ENCODE results near the gene LTA.
A peak's percentile ranks its signal among the peaks of the same experiment; 100 is the strongest.

The LTA gene

DNA sequence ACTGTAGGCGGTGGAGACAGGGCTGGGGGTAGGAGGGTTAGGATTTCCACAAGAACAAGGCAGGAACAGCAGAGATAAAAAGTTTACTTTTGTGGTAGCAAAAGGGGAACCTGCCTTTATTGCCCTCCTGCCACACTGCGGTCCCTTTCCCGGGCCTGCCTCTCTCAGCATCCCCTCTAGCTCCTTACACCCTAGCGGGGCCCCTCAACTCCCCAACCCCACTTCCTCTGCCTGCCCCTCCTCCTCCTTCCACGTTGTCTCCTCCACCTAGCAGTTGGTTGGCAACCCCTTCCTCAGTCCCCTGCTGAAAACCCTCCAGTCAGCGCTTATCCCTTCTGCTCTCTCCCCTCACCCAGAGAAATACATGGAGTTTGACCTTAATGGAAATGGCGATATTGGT lies 43.7 kb downstream of the LTA start:
- DNase-seq (ENCODE audit: low spot score), result no peak
- TF ChIP-seq, protein P1, sequence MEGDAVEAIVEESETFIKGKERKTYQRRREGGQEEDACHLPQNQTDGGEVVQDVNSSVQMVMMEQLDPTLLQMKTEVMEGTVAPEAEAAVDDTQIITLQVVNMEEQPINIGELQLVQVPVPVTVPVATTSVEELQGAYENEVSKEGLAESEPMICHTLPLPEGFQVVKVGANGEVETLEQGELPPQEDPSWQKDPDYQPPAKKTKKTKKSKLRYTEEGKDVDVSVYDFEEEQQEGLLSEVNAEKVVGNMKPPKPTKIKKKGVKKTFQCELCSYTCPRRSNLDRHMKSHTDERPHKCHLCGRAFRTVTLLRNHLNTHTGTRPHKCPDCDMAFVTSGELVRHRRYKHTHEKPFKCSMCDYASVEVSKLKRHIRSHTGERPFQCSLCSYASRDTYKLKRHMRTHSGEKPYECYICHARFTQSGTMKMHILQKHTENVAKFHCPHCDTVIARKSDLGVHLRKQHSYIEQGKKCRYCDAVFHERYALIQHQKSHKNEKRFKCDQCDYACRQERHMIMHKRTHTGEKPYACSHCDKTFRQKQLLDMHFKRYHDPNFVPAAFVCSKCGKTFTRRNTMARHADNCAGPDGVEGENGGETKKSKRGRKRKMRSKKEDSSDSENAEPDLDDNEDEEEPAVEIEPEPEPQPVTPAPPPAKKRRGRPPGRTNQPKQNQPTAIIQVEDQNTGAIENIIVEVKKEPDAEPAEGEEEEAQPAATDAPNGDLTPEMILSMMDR (IDR thresholded peaks at IDR 0.05; ENCODE audit: extremely low read depth, missing control alignments), result no peak

- DNase-seq (ENCODE audit: low spot score), result no peak
- TF ChIP-seq, protein P1 (IDR thresholded peaks at IDR 0.05; ENCODE audit: extremely low read depth, missing control alignments), result no peak
These were observed 44.9 kb downstream of the LTA start for GRCh38 chr6:31617010-31617409.

DNA sequence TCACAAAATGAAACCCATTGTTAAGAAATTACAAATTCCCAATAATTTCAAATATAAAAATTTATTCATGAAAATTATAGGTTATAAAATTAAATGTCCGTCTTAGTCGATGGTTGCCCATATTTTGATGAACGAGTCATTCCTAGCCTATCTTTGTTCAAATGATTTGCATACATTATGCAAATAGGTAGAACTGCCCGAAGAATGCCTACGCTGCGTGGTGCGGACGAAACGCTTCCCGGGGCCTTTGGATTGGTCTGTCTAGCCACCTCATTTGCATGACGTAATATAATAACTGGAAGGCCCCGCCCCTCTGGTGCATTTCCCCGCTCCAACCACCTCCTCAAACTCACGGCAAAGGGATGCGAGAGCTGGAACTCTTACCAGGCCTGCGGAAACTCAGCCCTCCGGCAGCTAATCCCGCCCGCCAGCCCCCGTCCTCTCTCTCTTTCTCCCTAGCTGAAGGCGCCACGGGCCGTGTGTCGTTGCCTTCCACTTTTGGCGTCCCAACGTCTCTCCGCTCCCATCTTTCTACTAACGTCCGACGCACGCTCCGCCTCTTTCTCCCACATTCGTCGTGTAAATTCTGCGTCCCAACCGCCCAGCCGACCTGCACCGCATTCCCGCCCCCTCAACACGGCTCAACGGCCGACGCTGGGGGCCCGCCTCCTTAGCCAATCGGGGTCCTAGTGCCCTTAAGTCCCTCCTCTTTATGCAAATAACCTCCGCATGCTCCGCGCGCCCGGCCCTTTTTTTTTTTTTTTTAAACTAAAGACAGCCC lies 47.9 kb downstream of the LTA start:
- DNase-seq (ENCODE audit: low spot score), result peak; percentile 84
- TF ChIP-seq, protein P1 (IDR thresholded peaks at IDR 0.05; ENCODE audit: extremely low read depth, missing control alignments), result no peak

- TF ChIP-seq, protein P1 (IDR thresholded peaks at IDR 0.05; ENCODE audit: extremely low read depth, missing control alignments), result no peak
- peak; percentile 98 for DNase-seq (ENCODE audit: low spot score)
These were observed 48.7 kb downstream of the LTA start, which contains the start of gene PRRC2A for GRCh38 chr6:31620586-31621319. Gene PRRC2A (plus strand): TSS chr6:31620715. CDS start chr6:31622790, 2,075 bp downstream.

DNA sequence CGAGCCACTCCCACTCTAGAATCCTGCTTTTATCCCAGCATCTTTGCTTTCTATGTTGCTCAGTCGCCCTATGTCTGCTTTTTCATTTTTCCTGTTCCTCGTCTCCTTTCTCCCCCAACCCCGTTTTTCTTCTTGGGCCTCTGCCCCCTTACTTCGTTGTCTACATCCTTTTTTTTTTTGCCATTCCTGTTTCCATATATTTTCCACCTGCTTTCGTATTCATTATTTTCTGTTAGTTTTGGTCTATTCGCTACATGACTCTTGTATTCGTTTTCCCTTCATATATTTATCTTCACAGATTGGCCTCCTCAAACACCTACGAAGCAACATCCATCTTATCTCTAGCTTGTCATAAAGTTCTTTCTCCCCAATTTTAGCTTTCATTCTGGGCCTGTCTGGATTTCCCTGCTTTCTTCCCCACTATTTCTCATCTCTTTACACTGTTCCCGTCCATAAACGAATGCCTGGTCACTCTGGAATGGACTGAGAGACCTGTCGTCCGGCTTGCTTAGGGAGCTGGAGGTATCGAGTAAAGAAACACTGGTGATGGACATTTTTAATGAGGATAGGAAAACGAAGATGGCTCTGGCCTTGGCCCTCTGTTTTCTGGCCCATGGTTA lies 49.3 kb downstream of the LTA start:
- DNase-seq (ENCODE audit: low spot score), result no peak
- TF ChIP-seq, protein P1 (IDR thresholded peaks at IDR 0.05; ENCODE audit: extremely low read depth, missing control alignments), result no peak

DNA sequence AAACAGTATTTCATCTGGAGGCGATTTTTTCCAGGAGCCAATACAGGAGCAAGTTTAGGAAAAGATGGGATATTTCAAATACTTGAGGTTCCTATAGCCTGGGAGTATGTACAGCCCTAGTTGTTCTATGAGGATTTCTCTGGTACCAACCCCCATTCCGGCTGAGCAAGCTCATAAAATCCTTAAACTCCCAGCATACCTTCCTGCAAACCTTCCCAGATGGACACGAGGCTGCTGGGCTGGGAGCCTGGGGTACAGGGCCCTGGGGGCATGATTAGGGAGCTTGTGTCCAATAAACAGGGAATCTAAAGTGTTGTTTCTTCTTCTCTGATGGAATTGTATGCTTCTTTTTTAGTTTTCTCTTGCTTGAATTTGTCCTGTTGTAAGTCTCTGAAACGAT lies 49.9 kb downstream of the LTA start:
- TF ChIP-seq, protein P1 (IDR thresholded peaks at IDR 0.05; ENCODE audit: extremely low read depth, missing control alignments), result no peak
- DNase-seq (ENCODE audit: low spot score), result no peak

DNA sequence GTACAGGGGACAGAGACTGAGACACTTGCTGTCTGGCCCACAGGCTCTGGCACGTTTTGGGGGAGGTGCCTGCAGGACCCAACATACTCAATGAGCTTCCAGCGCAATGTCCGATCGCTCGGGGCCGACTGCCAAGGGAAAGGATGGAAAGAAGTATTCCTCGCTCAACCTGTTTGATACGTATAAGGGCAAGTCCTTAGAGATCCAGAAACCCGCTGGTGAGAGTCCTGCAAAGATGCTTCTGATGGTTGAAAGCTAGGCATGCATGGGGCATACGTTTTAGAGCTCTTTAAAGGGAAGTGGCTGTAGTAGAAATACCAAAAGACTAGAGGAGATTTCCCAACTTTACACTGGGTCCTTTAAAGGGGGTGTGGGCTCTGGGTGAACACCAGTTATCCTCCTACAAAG lies 50.6 kb downstream of the LTA start:
- TF ChIP-seq, protein P1 (IDR thresholded peaks at IDR 0.05; ENCODE audit: extremely low read depth, missing control alignments), result no peak
- no peak for DNase-seq (ENCODE audit: low spot score)

Measured in GM20000 (cell line).